HepG2 (cell line): ENCODE measurements around the gene USP28. TPM values are rescaled to one million over a fixed set of nuclear protein-coding genes. Genes with fewer than 3 reads are reported as not detected.

Experiments
- ATF7 ChIP-seq, 2 experiments: fragments of 450-650 bp in 1 of 2; sonication (generic) in 1 of 2; formaldehyde crosslinking in 1 of 2; IDR thresholded peaks; 2 replicates each; pipeline versions ENCODE4 v1.4.0 to v1.6.1; 2016 to 2020; ENCODE audit warnings: antibody characterized with exemption in 1 of 2, mild to moderate bottlenecking in 1 of 2, missing genetic modification reagents in 1 of 2
- CENPT ChIP-seq: sonication (generic); formaldehyde crosslinking; IDR thresholded peaks from 2 replicates; pipeline ENCODE4 v1.8.0; 2022; ENCODE audit warnings: low read depth, mild to moderate bottlenecking, moderate library complexity, missing genetic modification reagents
- KLF12 ChIP-seq: sonication (generic); formaldehyde crosslinking; IDR thresholded peaks from 2 replicates; pipeline ENCODE4 v1.4.0; 2020; ENCODE audit warnings: missing genetic modification reagents, borderline replicate concordance
- NFKBIZ ChIP-seq: IDR thresholded peaks from 2 replicates; pipeline ENCODE4 v1.6.1; 2018; ENCODE audit warnings: missing genetic modification reagents, missing compliant biosample characterization
- REPIN1 ChIP-seq: sonication (generic); formaldehyde crosslinking; IDR thresholded peaks from 2 replicates; pipeline ENCODE4 v1.8.0; 2022; ENCODE audit warnings: missing genetic modification reagents, low read depth, mild to moderate bottlenecking, borderline replicate concordance
- SIN3A ChIP-seq: IDR thresholded peaks from 2 replicates; pipeline ENCODE4 v1.6.1; 2011; ENCODE audit warnings: low read depth, mild to moderate bottlenecking, control low read depth, low read length, borderline replicate concordance
- SIN3B ChIP-seq: fragments of 150-350 bp; IDR thresholded peaks from 2 replicates; pipeline ENCODE4 v1.6.1; 2014; ENCODE audit warnings: low read length
- SIX4 ChIP-seq: sonication (generic); formaldehyde crosslinking; IDR thresholded peaks from 2 replicates; pipeline ENCODE4 v1.4.0; 2020; ENCODE audit warnings: missing genetic modification reagents
- SNRNP70 ChIP-seq: fragments of 200-400 bp; formaldehyde crosslinking; IDR thresholded peaks from 2 replicates; pipeline ENCODE4 v1.6.1; 2017; ENCODE audit warnings: mild to moderate bottlenecking, low read depth, low read length, moderate library complexity
- SOX5 ChIP-seq: IDR thresholded peaks from 2 replicates; pipeline ENCODE4 v1.6.1; 2016; ENCODE audit warnings: borderline replicate concordance
- SPEN ChIP-seq: sonication (generic); formaldehyde crosslinking; IDR thresholded peaks from 2 replicates; pipeline ENCODE4 v1.5.1; 2020; ENCODE audit warnings: low read depth, mild to moderate bottlenecking, missing genetic modification reagents
- ZC3H13 ChIP-seq: sonication (generic); formaldehyde crosslinking; IDR thresholded peaks from 2 replicates; pipeline ENCODE4 v1.8.1; 2023; ENCODE audit warnings: mild to moderate bottlenecking, missing genetic modification reagents, moderate library complexity
- ZFP36 ChIP-seq: fragments of 150-350 bp; IDR thresholded peaks from 2 replicates; pipeline ENCODE4 v1.6.1; 2018; ENCODE audit warnings: borderline replicate concordance, low read length, low read depth; ENCODE audit not compliant: partially characterized antibody
- ZNF234 ChIP-seq: sonication (generic); formaldehyde crosslinking; conservative IDR thresholded peaks from 2 replicates; pipeline ENCODE4 v1.5.1; 2020; ENCODE audit warnings: mild to moderate bottlenecking, missing genetic modification reagents
- ZNF460 ChIP-seq: sonication (generic); formaldehyde crosslinking; IDR thresholded peaks from 2 replicates; pipeline ENCODE4 v1.5.1; 2020; ENCODE audit warnings: missing genetic modification reagents, mild to moderate bottlenecking, borderline replicate concordance
- ZNF660 ChIP-seq: sonication (generic); formaldehyde crosslinking; IDR thresholded peaks from 2 replicates; pipeline ENCODE4 v1.5.1; 2020; ENCODE audit warnings: mild to moderate bottlenecking, low read depth, missing genetic modification reagents, borderline replicate concordance
- ZNF790 ChIP-seq: sonication (generic); formaldehyde crosslinking; IDR thresholded peaks from 2 replicates; pipeline ENCODE4 v1.8.0; 2022; ENCODE audit warnings: missing genetic modification reagents, mild to moderate bottlenecking, borderline replicate concordance
- ZNF839 ChIP-seq: sonication (generic); formaldehyde crosslinking; IDR thresholded peaks from 2 replicates; pipeline ENCODE4 v1.4.0; 2020; ENCODE audit warnings: missing genetic modification reagents, mild to moderate bottlenecking, borderline replicate concordance
- polyA plus RNA-seq, 8 experiments: library from polyadenylated mRNA; depleted of rRNA in 3 of 8; stranded (reverse) in 7 of 8; unstranded in 1 of 8; fragments of >200 nt; fragmentation: Illumina TruSeq in 4 of 8; extraction: Trizol in 4 of 8; gene quantifications; 2 replicates each; pipeline versions ENCODE4 v1.2.1 to v1.2.3, GENCODE V29; 2011 to 2016; ENCODE audit warnings: low read depth in 4 of 8, missing spikeins in 1 of 8, mixed read lengths in 1 of 8; ENCODE audit not compliant: insufficient read depth in 1 of 8
- total RNA-seq, 5 experiments: library from RNA; depleted of rRNA; stranded (reverse); fragments of >200 nt; fragmentation: Illumina TruSeq; extraction: Trizol; gene quantifications; 2 replicates each; pipeline ENCODE4 v1.2.3, GENCODE V29; 2016; ENCODE audit warnings: low read depth in 1 of 5
- TF ChIP-seq, protein P1 (sequence below): IDR thresholded peaks from 2 replicates; pipeline ENCODE4 v1.6.1; 2016; ENCODE audit warnings: missing compliant biosample characterization, missing genetic modification reagents, borderline replicate concordance
- TF ChIP-seq, protein P2 (sequence below): sonication (generic); formaldehyde crosslinking; IDR thresholded peaks from 2 replicates; pipeline ENCODE4 v1.5.1; 2020; ENCODE audit warnings: mild to moderate bottlenecking, moderate library complexity, missing genetic modification reagents
- TF ChIP-seq, protein P3 (sequence below): sonication (generic); formaldehyde crosslinking; IDR thresholded peaks from 2 replicates; pipeline ENCODE4 v1.4.0; 2020; ENCODE audit warnings: mild to moderate bottlenecking, missing genetic modification reagents, borderline replicate concordance

Gene USP28
- total and polyA plus RNA-seq, 2 of the 13 experiments (the other 11 are each of a cell fraction or from before 2014, with no cell fraction given) = 29.6 to 34.3 TPM

- TF ChIP-seq, protein P1, sequence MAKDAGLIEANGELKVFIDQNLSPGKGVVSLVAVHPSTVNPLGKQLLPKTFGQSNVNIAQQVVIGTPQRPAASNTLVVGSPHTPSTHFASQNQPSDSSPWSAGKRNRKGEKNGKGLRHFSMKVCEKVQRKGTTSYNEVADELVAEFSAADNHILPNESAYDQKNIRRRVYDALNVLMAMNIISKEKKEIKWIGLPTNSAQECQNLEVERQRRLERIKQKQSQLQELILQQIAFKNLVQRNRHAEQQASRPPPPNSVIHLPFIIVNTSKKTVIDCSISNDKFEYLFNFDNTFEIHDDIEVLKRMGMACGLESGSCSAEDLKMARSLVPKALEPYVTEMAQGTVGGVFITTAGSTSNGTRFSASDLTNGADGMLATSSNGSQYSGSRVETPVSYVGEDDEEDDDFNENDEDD = peak; percentile 49; the same call in 1 of the 2 replicates
- no peak for TF ChIP-seq ZNF660
- TF ChIP-seq SIN3B = no peak
- no peak for TF ChIP-seq SNRNP70
- TF ChIP-seq CENPT (CRISPR knock-in tag) = no peak
- no peak; the same call in 1 of the 2 replicates for TF ChIP-seq REPIN1
- TF ChIP-seq ZNF460 (CRISPR knock-in tag) = no peak
- TF ChIP-seq, protein P2, sequence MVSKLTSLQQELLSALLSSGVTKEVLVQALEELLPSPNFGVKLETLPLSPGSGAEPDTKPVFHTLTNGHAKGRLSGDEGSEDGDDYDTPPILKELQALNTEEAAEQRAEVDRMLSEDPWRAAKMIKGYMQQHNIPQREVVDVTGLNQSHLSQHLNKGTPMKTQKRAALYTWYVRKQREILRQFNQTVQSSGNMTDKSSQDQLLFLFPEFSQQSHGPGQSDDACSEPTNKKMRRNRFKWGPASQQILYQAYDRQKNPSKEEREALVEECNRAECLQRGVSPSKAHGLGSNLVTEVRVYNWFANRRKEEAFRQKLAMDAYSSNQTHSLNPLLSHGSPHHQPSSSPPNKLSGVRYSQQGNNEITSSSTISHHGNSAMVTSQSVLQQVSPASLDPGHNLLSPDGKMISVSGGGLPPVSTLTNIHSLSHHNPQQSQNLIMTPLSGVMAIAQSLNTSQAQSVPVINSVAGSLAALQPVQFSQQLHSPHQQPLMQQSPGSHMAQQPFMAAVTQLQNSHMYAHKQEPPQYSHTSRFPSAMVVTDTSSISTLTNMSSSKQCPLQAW (CRISPR knock-in tag) = peak; percentile 70
- no peak for TF ChIP-seq ZFP36
- peak; percentile 65; the same call in 1 of the 2 replicates for TF ChIP-seq SIN3A
- peak; percentile 49; the same call in 1 of the 2 replicates for TF ChIP-seq SOX5 (CRISPR knock-in tag)
- peak; percentile 67; the same call in 1 of the 2 replicates for TF ChIP-seq ZC3H13 (CRISPR knock-in tag)
- TF ChIP-seq, protein P3, sequence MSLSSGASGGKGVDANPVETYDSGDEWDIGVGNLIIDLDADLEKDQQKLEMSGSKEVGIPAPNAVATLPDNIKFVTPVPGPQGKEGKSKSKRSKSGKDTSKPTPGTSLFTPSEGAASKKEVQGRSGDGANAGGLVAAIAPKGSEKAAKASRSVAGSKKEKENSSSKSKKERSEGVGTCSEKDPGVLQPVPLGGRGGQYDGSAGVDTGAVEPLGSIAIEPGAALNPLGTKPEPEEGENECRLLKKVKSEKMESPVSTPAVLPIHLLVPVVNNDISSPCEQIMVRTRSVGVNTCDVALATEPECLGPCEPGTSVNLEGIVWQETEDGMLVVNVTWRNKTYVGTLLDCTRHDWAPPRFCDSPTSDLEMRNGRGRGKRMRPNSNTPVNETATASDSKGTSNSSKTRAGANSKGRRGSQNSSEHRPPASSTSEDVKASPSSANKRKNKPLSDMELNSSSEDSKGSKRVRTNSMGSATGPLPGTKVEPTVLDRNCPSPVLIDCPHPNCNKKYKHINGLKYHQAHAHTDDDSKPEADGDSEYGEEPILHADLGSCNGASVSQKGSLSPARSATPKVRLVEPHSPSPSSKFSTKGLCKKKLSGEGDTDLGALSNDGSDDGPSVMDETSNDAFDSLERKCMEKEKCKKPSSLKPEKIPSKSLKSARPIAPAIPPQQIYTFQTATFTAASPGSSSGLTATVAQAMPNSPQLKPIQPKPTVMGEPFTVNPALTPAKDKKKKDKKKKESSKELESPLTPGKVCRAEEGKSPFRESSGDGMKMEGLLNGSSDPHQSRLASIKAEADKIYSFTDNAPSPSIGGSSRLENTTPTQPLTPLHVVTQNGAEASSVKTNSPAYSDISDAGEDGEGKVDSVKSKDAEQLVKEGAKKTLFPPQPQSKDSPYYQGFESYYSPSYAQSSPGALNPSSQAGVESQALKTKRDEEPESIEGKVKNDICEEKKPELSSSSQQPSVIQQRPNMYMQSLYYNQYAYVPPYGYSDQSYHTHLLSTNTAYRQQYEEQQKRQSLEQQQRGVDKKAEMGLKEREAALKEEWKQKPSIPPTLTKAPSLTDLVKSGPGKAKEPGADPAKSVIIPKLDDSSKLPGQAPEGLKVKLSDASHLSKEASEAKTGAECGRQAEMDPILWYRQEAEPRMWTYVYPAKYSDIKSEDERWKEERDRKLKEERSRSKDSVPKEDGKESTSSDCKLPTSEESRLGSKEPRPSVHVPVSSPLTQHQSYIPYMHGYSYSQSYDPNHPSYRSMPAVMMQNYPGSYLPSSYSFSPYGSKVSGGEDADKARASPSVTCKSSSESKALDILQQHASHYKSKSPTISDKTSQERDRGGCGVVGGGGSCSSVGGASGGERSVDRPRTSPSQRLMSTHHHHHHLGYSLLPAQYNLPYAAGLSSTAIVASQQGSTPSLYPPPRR (CRISPR knock-in tag) = 0 out of 2 replicates have a peak, but pooled peaks have one; percentile 31
- TF ChIP-seq SPEN = peak; percentile 80
- no peak for TF ChIP-seq ZNF234
- TF ChIP-seq SIX4 = no peak
- 0 out of 2 replicates have a peak, but pooled peaks have one; percentile 5 for TF ChIP-seq KLF12 (CRISPR knock-in tag)
- no peak for TF ChIP-seq ATF7 (IDR thresholded peaks at IDR 0.05)
- TF ChIP-seq ATF7 (CRISPR knock-in tag; IDR thresholded peaks at IDR 0.05) = no peak
- TF ChIP-seq ZNF790 (CRISPR knock-in tag) = no peak
- no peak for TF ChIP-seq NFKBIZ (CRISPR knock-in tag)
- no peak for TF ChIP-seq ZNF839 (CRISPR knock-in tag)
Measured at GRCh38 chr11:113875234-113876073, at the start of gene USP28 (continued).
